ENCODE results near the gene VSIG10L.

The VSIG10L gene

DNA sequence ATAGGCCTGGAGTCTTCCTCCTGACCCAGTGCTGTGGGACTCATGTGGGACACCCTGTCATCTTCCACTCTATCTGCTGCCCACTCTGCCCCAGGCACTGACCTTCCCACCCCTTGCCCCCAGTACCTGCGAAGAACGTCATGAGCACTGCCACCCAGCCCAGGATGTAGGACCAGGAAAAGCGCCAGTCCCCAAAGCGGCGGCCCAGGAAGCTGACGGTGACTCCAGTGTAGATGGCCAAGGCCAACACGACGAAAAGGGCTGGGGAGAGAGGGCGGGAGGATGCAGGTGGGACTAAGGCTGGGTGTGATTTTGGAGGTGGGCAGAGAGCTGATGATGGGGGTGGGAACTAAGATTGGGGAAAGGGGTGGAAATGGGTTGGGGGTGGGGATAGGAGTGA is 38.4 kb upstream of the VSIG10L start:
- DNase-seq (ENCODE audit: low read depth), result no peak
- H3K4me3 ChIP-seq (ENCODE audit: low read length), result no peak overlapping the region

DNA sequence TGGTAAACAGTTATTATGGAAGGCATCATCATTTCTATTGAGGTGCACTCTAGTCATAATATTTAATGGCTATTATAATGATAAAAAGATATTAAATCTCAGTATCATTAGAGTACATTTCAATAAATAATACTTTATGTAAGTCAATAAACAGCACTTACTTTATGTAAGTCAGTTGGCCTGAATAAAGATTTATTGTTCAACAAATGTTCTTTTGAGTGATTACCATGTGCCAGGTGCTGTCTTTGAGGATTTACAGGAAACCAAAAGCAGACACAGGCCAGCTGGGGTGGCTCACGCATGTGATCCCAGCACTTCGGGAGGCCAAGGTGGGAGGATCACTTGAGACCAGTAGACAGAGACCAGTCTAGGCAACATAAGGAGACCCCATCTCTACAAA is 35.5 kb upstream of the VSIG10L start:
- TF ChIP-seq, protein P1, sequence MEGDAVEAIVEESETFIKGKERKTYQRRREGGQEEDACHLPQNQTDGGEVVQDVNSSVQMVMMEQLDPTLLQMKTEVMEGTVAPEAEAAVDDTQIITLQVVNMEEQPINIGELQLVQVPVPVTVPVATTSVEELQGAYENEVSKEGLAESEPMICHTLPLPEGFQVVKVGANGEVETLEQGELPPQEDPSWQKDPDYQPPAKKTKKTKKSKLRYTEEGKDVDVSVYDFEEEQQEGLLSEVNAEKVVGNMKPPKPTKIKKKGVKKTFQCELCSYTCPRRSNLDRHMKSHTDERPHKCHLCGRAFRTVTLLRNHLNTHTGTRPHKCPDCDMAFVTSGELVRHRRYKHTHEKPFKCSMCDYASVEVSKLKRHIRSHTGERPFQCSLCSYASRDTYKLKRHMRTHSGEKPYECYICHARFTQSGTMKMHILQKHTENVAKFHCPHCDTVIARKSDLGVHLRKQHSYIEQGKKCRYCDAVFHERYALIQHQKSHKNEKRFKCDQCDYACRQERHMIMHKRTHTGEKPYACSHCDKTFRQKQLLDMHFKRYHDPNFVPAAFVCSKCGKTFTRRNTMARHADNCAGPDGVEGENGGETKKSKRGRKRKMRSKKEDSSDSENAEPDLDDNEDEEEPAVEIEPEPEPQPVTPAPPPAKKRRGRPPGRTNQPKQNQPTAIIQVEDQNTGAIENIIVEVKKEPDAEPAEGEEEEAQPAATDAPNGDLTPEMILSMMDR (IDR thresholded peaks at IDR 0.05; ENCODE audit: insufficient read depth, low read depth, low read length, missing control alignments), result no peak
- DNase-seq (ENCODE audit: low read depth), result no peak
- no peak overlapping the region for H3K4me3 ChIP-seq (ENCODE audit: low read length)

More for the DNA sequence above, 38.4 kb upstream of the VSIG10L start:
- TF ChIP-seq, protein P1 (IDR thresholded peaks at IDR 0.05; ENCODE audit: insufficient read depth, low read depth, low read length, missing control alignments), result no peak

DNA sequence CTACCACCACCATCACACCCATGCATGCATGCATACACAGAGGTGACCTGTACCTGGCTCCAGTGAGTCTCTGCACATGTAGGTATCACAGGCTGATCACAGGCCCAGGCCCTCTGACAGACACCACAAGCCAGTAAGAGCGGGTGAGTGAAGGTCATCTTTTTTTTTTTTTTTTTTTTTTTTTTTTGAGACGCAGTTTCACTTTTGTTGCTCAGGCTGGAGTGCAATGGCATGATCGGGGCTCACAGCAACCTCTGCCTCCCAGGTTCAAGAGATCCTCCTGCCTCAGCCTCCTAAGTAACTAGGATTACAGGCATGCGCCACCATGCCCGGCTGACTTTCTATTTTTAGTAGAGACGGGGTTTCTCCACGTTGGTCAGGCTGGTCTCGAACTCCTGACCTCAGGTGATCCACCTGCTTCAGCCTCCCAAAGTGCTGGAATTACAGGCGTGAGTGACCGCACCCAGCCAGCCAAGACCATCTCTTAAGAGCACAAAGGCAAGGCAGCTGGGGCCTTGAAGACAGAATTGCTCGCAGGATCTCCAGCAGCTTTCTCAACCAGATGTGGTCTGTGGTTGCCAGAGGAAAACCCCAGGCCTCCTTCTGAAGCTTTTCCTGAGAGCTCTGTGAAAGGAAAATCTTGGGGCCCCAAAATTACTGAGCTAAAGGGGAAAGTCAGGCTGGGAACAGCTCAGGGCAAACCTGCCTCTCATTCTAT is 33.7 kb upstream of the VSIG10L start:
- H3K4me3 ChIP-seq (ENCODE audit: low read length), result no peak overlapping the region
- TF ChIP-seq, protein P1 (IDR thresholded peaks at IDR 0.05; ENCODE audit: insufficient read depth, low read depth, low read length, missing control alignments), result no peak

DNA sequence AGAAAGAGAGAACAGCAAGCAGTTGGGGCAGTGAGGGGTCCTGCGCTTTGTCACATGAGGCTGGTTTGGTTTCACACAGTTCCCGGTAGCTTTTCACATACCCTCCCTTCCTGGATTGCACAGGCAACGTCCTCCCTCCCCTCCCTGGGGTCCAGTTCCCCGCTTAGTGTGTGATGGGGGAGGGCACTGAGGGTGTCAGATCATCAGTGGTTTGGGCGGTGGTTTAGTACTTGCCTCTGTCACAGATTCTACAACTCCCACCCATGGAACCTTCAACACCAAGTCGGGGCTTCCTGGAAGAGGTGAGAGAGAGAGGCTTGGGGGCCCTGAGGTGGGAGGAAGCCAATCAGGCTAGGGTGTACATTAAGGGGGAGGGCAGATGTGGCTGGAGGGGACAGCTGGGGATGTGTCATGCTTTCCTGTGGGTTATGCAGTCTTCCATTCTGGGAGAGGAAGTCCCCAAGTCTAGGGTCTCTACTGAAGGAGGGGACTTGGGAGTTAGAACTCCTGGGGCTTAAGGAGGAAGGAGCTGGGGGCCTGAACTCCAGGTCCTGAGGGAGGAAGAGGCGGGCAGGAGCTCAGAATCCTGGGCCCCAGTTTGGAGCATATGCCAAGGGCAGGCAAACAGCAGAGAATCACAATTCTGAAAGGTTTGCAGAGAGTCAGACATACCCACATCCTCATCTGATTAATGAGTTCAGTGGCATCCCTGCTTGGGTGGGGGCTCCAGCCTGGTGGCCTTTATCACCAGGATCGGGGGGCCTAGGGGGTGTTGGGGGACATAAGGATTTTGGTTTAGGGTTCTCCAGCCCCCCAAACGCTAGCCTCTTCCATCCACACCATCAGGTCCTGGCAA is 30.9 kb upstream of the VSIG10L start, which contains the start of gene NKG7:
NKG7 (minus strand) TSS at position 6 of the 856 bp plus-strand sequence. CDS start 119 bp downstream, outside the sequence.
- no peak for DNase-seq (ENCODE audit: low read depth)
- H3K4me3 ChIP-seq (ENCODE audit: low read length), result no peak within 1 kb of the TSS
- TF ChIP-seq, protein P1 (IDR thresholded peaks at IDR 0.05; ENCODE audit: insufficient read depth, low read depth, low read length, missing control alignments), result no peak

More for the DNA sequence above, 33.7 kb upstream of the VSIG10L start:
- no peak for DNase-seq (ENCODE audit: low read depth)

DNA sequence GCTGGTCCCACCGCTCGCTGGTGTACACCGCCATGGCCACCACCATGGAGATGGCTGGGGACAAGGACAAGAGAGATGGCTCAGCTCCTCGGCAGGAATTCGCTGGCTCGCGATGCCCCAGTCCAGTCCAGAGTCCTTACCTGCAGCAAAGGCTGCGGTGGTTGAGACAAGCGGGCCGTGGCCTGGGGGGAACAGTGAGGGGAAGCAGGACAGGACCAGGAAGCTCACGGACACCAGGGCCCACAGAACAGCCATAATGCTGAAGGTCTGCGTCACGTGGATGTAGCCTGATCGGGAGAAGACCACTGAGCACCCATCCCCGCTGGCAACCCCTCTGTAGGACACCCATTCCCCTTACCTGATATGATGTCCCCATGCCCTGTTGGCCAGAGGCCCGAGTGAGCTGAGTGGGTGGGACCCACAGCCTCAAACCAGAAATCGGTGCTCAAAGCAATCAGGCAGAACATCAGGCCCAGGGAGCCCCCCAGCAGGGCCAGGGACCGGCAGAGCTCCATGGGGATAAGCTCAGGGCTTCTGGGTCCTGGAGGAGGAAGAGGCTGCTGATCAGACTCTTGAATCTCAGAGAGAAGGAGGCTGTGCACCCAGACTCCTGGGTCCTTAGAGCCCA is 30.2 kb upstream of the VSIG10L start:
- no peak overlapping the region for H3K4me3 ChIP-seq (ENCODE audit: low read length)
- DNase-seq (ENCODE audit: low read depth), result no peak
- TF ChIP-seq, protein P1 (IDR thresholded peaks at IDR 0.05; ENCODE audit: insufficient read depth, low read depth, low read length, missing control alignments), result no peak

DNA sequence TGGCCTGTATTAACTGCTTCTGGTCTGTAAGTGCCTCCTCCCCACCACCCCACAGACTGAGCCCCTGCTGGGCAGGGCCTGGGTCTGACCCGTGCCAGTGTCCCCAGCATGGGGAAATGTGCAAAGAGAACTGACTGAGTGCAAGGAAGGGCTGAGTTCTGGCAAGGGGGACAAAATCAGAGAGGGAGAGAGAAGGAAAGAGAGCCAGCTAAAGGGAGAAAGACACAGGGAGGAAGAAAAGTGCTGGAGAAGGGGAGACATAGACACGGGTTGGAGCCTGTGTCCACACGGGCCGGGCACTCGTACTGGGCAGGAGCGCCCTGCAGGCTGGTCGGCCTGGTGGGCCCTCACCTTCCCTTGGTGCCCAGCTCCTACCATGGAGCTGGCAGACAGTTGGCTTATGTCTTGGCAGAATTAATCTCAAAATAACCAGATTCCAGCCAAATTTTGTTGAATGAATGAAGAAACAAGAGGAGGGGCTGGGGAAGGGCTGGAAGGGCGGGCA is 29.3 kb upstream of the VSIG10L start:
- no peak overlapping the region for H3K4me3 ChIP-seq (ENCODE audit: low read length)
- TF ChIP-seq, protein P1 (IDR thresholded peaks at IDR 0.05; ENCODE audit: insufficient read depth, low read depth, low read length, missing control alignments), result no peak

More for the DNA sequence above, 29.3 kb upstream of the VSIG10L start:
- no peak for DNase-seq (ENCODE audit: low read depth)
